M059J (cell line): Measurements from ENCODE around the gene GPR146. TPM values are rescaled to one million over a fixed set of nuclear protein-coding genes. Genes with fewer than 3 reads are reported as not detected.

Source experiments
- DNase-seq: peaks from one replicate; pipeline ENCODE4 v3.0.0-alpha.2; 2012; ENCODE audit warnings: low read depth
- total RNA-seq: library from RNA; depleted of rRNA; stranded (reverse); fragments of >200 nt; shearing (Covaris generic); gene quantifications from 2 replicates; pipeline ENCODE4 v1.2.3, GENCODE V29; 2014

Gene GPR146
- total RNA-seq, 1 experiment from 2014 or later = 4.9 TPM

- DNase-seq = no peak
Measured at GRCh38 chr7:1011297-1012003, 32.9 kb upstream of the GPR146 start.

GRCh38 chr7:1012004-1012715 lies 32.2 kb upstream of the GPR146 start:
- DNase-seq = no peak

DNA sequence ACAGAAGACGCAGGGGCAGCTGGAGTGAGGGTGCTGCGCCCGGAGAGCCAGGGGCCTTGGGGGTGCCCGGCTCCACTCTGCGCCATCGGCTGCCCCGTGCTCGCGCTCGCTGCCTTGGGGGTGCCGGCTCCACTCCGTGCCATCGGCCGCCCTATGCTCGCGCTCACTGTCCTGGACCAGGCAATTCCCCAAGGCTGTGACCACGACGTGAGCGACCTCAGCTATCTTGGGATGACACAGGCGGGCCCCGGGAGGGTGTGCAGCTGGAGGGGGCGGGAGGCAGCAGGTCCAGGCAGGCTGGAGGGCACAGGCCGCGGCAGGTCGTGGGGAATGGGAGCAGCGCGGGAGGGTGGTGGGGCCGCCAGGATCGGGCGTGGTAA lies 31.6 kb upstream of the GPR146 start:
- no peak for DNase-seq

DNA sequence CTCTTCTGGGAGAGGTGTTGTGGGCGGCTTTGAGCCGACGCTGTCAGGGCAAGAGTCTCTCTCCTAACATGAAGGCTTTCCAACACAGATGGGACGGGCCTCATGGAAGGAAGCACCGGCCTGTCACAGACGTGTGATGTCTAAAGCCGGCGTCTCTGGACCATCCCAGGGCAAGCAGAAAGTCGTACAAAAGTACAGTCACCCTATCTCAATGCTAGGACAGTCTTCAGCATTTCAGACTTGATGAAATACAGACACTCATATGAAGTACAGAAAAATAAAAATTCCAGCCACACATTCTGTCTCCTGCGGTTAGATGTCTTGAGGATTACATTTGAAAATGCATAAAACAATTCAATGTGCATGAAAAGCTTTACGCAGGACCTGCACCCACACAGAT lies 30.8 kb upstream of the GPR146 start:
- DNase-seq = no peak

- no peak for DNase-seq
Measured at GRCh38 chr7:1014681-1015080, 29.7 kb upstream of the GPR146 start.

- DNase-seq = no peak
Measured at GRCh38 chr7:1015196-1016121, 28.9 kb upstream of the GPR146 start.

DNA sequence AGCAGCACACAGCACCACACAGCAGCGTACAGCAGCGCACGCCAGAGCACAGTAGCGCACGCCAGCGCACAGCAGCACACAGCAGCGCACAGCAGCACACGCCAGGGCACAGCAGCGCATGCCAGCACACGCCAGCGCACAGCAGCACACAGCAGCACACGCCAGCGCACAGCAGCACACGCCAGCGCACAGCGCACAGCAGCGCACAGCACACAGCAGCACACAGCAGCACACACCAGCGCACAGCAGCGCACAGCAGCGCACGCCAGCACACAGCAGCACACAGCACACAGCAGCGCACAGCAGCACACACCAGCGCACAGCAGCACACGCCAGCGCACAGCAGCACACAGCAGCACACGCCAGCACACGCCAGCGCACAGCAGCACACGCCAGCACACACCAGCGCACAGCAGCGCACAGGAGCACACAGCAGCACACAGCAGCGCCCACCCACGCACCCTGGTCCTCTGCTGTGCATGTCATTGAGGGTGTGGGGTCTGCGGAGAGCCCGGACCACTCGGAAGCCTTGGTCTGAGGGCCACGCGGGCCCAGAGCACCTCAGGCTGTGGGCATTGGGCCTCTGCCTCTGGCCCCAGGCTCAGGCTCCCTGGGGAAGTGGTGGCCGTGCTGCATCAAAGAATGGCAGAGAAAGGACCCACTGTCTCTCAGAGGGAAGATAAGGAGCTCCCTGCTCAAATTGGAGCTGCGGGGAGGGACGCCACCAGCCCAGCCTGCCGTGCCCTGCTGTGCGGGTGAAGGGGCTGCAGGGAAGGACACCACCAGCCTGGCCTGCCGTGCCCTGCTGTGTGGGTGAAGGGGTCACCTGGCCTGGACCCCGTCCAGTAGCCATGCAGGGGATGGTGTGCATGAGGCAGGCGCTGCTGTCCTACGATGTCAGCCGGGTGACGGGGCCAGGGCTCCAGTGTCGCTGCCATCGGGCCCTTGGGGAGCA lies 27.5 kb upstream of the GPR146 start:
- DNase-seq = no peak

DNA sequence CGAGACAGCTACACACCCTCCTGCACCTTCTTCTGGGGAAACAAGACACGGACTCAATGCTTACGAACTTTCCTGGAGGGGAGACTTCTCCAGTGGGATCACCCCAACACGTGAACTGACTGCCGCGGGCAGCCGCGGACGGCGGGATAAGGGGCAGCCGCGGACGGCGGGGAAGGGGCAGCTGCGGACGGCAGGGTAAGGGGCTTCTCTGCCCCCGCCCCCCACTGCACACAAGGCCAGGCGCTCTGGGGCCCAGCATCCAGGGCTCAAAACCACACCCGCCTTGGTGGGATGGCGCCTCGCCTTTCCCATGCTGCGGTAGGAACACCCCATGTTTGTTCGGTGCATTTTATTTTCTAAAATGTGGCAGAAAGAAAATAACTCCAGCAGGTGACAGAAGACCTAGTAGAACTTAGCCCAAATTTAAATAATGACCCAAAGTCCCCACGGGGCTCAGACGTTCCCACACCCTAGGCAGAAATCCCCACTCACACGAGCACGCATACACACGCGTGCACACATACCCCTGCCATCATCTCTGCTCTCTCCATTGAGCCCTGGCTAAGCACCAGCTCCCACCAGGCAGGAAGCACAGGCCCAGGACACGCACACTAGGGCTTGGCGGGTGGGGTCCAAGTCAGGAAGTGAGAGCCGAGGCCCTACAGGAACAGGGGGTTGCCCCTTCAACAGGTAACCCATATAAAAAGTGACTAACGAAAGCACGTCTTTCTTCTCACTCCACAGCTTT lies 26.6 kb upstream of the GPR146 start:
- DNase-seq = no peak

- DNase-seq = no peak
Measured at GRCh38 chr7:1018334-1018695, 26.0 kb upstream of the GPR146 start.

DNA sequence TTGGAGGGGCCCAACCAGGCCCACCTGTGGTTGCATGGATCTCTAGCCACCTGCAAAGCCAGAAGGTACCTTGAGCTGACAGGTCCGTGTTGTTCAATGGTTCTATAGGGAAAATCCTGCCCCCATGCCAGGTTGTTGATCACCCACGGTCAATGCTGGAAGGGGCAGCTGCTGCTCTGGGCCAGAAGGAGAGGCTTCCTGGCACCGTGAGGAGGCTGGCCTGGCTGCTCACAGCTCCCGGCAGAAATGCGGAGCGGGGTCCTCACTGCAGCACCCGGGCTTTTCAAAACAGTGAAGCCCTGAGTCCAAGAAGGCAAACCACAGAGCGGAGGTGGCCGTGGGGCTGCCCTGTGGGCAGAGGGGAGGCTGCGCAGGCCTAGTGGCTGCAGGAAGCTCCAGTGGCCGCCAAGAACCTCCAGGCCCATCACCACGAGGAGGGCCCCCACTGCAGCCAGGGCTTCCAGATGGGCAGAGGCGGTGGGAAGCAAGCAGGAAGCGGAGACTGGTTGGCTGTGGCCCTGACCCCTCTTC lies 25.0 kb upstream of the GPR146 start:
- DNase-seq = no peak

GRCh38 chr7:1019789-1020610 lies 24.3 kb upstream of the GPR146 start:
- DNase-seq = no peak

GRCh38 chr7:1020849-1021251 lies 23.5 kb upstream of the GPR146 start:
- no peak for DNase-seq

DNA sequence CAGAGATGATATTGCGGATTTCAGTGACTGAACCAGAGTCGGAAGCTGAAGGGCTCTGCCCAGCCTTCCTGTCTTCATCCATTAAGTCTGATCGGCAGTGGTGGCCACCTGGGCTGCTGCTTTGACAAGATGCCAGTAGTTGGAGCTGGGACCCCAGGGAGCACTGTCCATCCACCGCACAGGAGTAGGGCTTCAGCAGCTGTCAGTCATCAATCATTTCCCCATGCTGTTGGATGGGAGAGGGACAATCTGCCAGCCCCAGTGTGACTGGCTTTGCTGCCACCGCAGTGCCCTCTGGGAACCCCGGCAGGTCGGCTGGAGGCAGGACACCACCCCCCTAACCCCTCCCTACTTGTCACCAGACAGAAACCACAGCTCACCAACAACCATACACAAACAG lies 23.0 kb upstream of the GPR146 start:
- DNase-seq = no peak

GRCh38 chr7:1021931-1022330 lies 22.4 kb upstream of the GPR146 start:
- no peak for DNase-seq

DNA sequence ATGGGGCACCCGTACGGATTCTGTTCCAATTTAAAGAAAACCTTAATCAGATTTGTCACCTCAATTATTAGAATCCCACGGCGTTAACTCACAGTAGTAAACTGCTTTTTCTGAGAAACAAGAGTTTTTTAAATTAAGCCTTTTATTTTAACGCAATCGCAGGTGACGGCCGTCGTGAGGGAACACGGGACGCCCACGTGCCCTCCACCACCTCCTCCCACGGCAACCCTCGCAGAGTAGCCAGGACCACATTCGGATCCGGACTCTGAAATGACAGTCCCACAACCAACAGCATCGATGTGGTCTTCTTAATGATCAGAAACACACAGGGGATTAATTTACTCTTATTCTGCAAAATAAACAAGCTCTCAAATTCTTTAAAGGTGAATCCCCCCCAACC lies 22.0 kb upstream of the GPR146 start:
- DNase-seq = no peak

- no peak for DNase-seq
Measured at GRCh38 chr7:1022801-1023465, 21.4 kb upstream of the GPR146 start.

- no peak for DNase-seq
Measured at GRCh38 chr7:1024331-1024841, 20.0 kb upstream of the GPR146 start.

- no peak for DNase-seq
Measured at GRCh38 chr7:1024876-1025742, 19.2 kb upstream of the GPR146 start.
